Glutamatergic neuron (in vitro differentiated cells): Measurements from ENCODE around the gene CD300LG. TPM values are rescaled to one million over a fixed set of nuclear protein-coding genes. Genes with fewer than 3 reads are reported as not detected.

Experiments used
- DNase-seq: peaks from one replicate; pipeline ENCODE4 v3.0.0; 2022
- H3K27ac Mint-ChIP-seq: one replicate; pipeline ENCODE4 v1.8.0; 2020; ENCODE audit warnings: mild to moderate bottlenecking, mixed read lengths, inconsistent platforms; ENCODE audit not compliant: unreplicated experiment
- H3K27me3 Mint-ChIP-seq: one replicate; pipeline ENCODE4 v1.8.0; 2020; ENCODE audit warnings: mild to moderate bottlenecking, moderate library complexity, mixed read lengths, inconsistent platforms; ENCODE audit not compliant: unreplicated experiment
- H3K36me3 Mint-ChIP-seq: one replicate; pipeline ENCODE4 v1.8.0; 2020; ENCODE audit warnings: mild to moderate bottlenecking, mixed read lengths, inconsistent platforms; ENCODE audit not compliant: unreplicated experiment
- H3K4me1 Mint-ChIP-seq: one replicate; pipeline ENCODE4 v1.8.0; 2020; ENCODE audit warnings: mild to moderate bottlenecking, low read depth, mixed read lengths, inconsistent platforms; ENCODE audit not compliant: unreplicated experiment
- H3K4me3 Mint-ChIP-seq: one replicate; pipeline ENCODE4 v1.8.0; 2020; ENCODE audit warnings: mild to moderate bottlenecking, mixed read lengths, inconsistent platforms; ENCODE audit not compliant: unreplicated experiment
- H3K9me3 Mint-ChIP-seq: one replicate; pipeline ENCODE4 v1.8.0; 2020; ENCODE audit warnings: mild to moderate bottlenecking, moderate library complexity, mixed read lengths, inconsistent platforms; ENCODE audit not compliant: unreplicated experiment
- CTCF ChIP-seq: fragments of 200-600 bp; sonication (generic); IDR thresholded peaks from one replicate; pipeline ENCODE4 v1.5.0; 2021; ENCODE audit not compliant: partially characterized antibody, unreplicated experiment
- total RNA-seq: library from RNA; stranded (reverse); fragmentation: NEBNext Ultra II Directional; extraction: Animal tissue kit (Norgen Biotek cat#: 25700); gene quantifications from one replicate; pipeline ENCODE4 v1.2.1, GENCODE V29; 2021; ENCODE audit not compliant: unreplicated experiment

Gene CD300LG
- total RNA-seq, 1 donor from 2014 or later, result not detected

DNA sequence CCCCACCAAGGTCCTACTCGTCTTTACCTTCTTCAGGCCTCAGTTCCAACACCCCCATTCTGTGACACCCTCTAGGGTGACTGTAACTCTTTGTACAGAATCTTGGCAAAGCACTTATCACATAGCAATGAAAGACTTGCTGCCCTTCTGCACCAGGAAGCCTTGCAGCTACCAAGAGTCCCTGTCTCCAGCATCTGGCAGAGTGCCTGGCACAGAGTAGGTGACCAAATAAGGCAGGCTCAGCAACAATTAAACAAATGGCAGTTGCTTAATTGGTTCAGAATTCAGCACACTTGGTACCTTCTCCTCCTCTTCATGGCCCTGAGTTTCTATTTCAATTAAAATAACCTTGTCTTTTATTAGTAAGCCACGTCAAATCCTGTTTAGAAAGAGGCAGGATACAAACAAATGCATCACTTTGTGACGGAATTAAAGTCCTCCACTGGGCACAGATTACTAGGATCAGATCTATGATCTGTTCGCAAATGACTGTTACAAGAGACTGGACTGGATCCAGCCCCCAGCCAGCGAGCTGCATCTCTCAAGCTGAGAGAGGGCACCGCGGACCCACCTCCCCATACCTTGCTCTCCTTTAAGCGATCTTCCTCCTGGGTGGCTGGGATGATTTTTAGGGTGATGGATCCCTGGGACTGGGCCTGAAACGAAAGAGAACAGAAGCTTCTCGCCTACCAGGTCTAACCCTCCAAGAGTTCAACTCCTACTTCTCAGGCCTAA lies 23.5 kb upstream of the CD300LG start:
- Mint-ChIP-seq H3K9me3 (peaks cover 3% of the 10 kb centered on the region), H3K4me3 (no peak overlapping the region), H3K4me1 (peaks cover 10% of the 10 kb centered on the region), H3K36me3 (no peaks in the 10 kb centered on the region), H3K27ac (no peak overlapping the region), H3K27me3 (peaks cover 5% of the 10 kb centered on the region)
- no peak for DNase-seq
- no peak for TF ChIP-seq CTCF

DNA sequence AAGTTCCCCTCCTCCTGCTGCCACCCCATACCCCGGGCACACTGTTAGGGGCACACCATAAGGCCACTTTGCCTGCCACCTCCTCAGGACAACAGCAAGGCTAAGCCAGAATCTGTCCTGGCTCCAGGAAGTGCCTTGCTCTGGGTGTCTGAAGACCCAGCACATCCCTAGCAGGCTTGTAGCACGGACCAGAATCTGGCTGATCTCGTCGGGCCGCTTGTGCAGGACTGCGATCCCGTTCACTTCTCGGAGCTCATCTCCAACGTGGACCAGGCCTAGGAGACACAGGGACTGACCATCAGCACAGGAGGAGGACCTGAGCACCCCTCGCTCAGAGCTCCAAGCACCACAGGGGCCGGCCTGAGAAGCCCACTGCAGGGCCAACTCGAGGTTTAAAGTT lies 21.4 kb upstream of the CD300LG start:
- Mint-ChIP-seq H3K4me3 (no peak overlapping the region), H3K9me3 (peaks cover 3% of the 10 kb centered on the region), H3K27me3 (peaks cover 2% of the 10 kb centered on the region)

GRCh38 chr17:43826206-43826605 lies 20.8 kb upstream of the CD300LG start:
- Mint-ChIP-seq H3K27ac (no peak overlapping the region), H3K36me3 (no peaks in the 10 kb centered on the region), H3K4me3 (no peak overlapping the region), H3K27me3 (peaks cover 2% of the 10 kb centered on the region), H3K4me1 (peaks cover 12% of the 10 kb centered on the region), H3K9me3 (peaks cover 7% of the 10 kb centered on the region)
- DNase-seq, result no peak
- no peak for TF ChIP-seq CTCF

More for the DNA sequence above, 21.4 kb upstream of the CD300LG start:
- no peaks in the 10 kb centered on the region for H3K36me3 Mint-ChIP-seq
- H3K4me1 Mint-ChIP-seq, result peaks cover 10% of the 10 kb centered on the region
- TF ChIP-seq CTCF, result no peak
- H3K27ac Mint-ChIP-seq, result no peak overlapping the region
- no peak for DNase-seq

GRCh38 chr17:43827596-43827995 lies 19.4 kb upstream of the CD300LG start:
- Mint-ChIP-seq H3K4me1 (peaks cover 9% of the 10 kb centered on the region), H3K4me3 (no peak overlapping the region), H3K27ac (no peak overlapping the region), H3K9me3 (peaks cover 7% of the 10 kb centered on the region), H3K36me3 (no peaks in the 10 kb centered on the region), H3K27me3 (peaks cover 2% of the 10 kb centered on the region)
- no peak for DNase-seq
- TF ChIP-seq CTCF, result no peak

DNA sequence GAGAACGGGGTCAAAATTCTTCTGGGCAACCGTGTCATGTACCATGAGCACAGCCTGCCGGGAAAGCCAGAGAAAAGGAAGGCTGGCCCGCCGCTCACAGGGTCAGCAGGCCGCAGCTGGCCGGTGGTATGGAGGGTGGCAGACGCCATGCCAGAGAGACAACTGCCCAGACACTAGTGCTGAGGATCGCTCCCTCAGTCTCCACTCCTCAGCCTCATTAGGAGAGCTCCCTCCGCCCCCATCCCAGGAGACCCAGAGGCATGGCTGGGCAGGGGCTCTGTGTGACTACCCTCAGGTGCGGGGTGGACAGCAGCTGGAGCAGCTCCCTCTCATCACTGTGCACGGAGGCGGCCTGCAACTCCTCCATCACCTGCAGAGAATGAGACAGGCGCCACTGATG lies 17.2 kb upstream of the CD300LG start:
- Mint-ChIP-seq H3K36me3 (peaks cover 9% of the 10 kb centered on the region), H3K27me3 (peaks cover 10% of the 10 kb centered on the region)

More for the DNA sequence above, 17.2 kb upstream of the CD300LG start:
- H3K4me1 Mint-ChIP-seq, result peaks cover 7% of the 10 kb centered on the region
- peaks cover 11% of the 10 kb centered on the region for H3K9me3 Mint-ChIP-seq
- no peak overlapping the region for H3K4me3 Mint-ChIP-seq
- H3K27ac Mint-ChIP-seq, result no peak overlapping the region
- no peak for TF ChIP-seq CTCF
- DNase-seq, result no peak
